IMR-90 (cell line): ENCODE measurements around the gene ORAI3. TPM values are rescaled to one million over a fixed set of nuclear protein-coding genes. Genes with fewer than 3 reads are reported as not detected.

ENCODE experiments used
- ATAC-seq: fragments of 200-7000 bp; cut with Tn5 transposase; 2 replicates; pipeline ENCODE4 v1.9.1; 2020; ENCODE audit warnings: low read depth, mild to moderate bottlenecking, moderate library complexity
- BruUV-seq: library from RNA; stranded (reverse); fragments of 400-500 nt; replicated peaks from 2 replicates; lab custom pipeline; 2021; lab: Mats Ljungman, UMichigan
- CTCF ChIA-PET: fragments of 300-600 bp; formaldehyde crosslinking; extraction: SDS; loops from one replicate; lab custom pipeline; 2021; ENCODE audit warnings: antibody characterized with exemption; lab: Yijun Ruan, JAX
- POLR2A ChIA-PET: fragments of 300-600 bp; sonication (Branson Sonifier 250); formaldehyde crosslinking; loops from one replicate; lab custom pipeline; 2022; ENCODE audit warnings: antibody characterized with exemption; ENCODE audit not compliant: unreplicated experiment; lab: Charles Lee
- DNase-seq: peaks from one replicate; pipeline ENCODE4 v3.0.0; 2013
- H2AFZ ChIP-seq: replicated peaks from 2 replicates; pipeline ENCODE3; 2013; ENCODE audit warnings: low read length, mild to moderate bottlenecking; ENCODE audit not compliant: poor library complexity
- H2AK5ac ChIP-seq: 2 replicates; pipeline ENCODE4 v1.6.1; 2013; ENCODE audit warnings: low read depth, low read length, inconsistent platforms
- H2AK9ac ChIP-seq: replicated peaks from 2 replicates; pipeline ENCODE3; 2013; ENCODE audit warnings: mild to moderate bottlenecking, low read depth, low read length, moderate library complexity; ENCODE audit not compliant: poor library complexity
- H2BK120ac ChIP-seq: 2 replicates; pipeline ENCODE4 v1.6.1; 2013; ENCODE audit warnings: low read depth, low read length, inconsistent platforms
- H2BK15ac ChIP-seq: 3 replicates; pipeline ENCODE4 v1.6.1; 2013; ENCODE audit warnings: low read depth, low read length, inconsistent platforms
- H2BK20ac ChIP-seq: 2 replicates; pipeline ENCODE4 v1.6.1; 2013; ENCODE audit warnings: low read depth, mild to moderate bottlenecking, inconsistent platforms, low read length, moderate library complexity
- H2BK5ac ChIP-seq: 2 replicates; pipeline ENCODE4 v1.6.1; 2013; ENCODE audit warnings: mild to moderate bottlenecking, low read depth, low read length, inconsistent platforms; ENCODE audit not compliant: poor library complexity, severe bottlenecking
- H3K14ac ChIP-seq: replicated peaks from 2 replicates; pipeline ENCODE4 v1.6.1; 2013; ENCODE audit warnings: low read depth, low read length, inconsistent platforms
- H3K18ac ChIP-seq: 2 replicates; pipeline ENCODE4 v1.6.1; 2013; ENCODE audit warnings: low read depth, low read length, control low read depth
- H3K23ac ChIP-seq: 2 replicates; pipeline ENCODE4 v1.6.1; 2013; ENCODE audit warnings: low read depth, low read length, inconsistent platforms
- H3K27ac ChIP-seq: 2 replicates; pipeline ENCODE4 v1.5.1; 2013; ENCODE audit warnings: mild to moderate bottlenecking, control low read depth, low read length; ENCODE audit not compliant: insufficient read depth
- H3K27me3 ChIP-seq: 2 replicates; pipeline ENCODE4 v1.6.1; 2013; ENCODE audit warnings: low read length; ENCODE audit not compliant: control insufficient read depth, insufficient read depth
- H3K36me3 ChIP-seq: 2 replicates; pipeline ENCODE4 v1.6.1; 2013; ENCODE audit warnings: low read length, mixed read lengths; ENCODE audit not compliant: control insufficient read depth, insufficient read depth
- H3K4ac ChIP-seq: 2 replicates; pipeline ENCODE4 v1.6.1; 2013; ENCODE audit warnings: low read depth, low read length, inconsistent platforms
- H3K4me1 ChIP-seq: 2 replicates; pipeline ENCODE4 v1.6.1; 2013; ENCODE audit warnings: low read length, mixed read lengths; ENCODE audit not compliant: control insufficient read depth, insufficient read depth
- H3K4me2 ChIP-seq: 2 replicates; pipeline ENCODE4 v1.6.1; 2013; ENCODE audit warnings: low read depth, mild to moderate bottlenecking, control low read depth, low read length, moderate library complexity
- H3K4me3 ChIP-seq: 2 replicates; pipeline ENCODE4 v1.5.1; 2013; ENCODE audit warnings: low read depth, mild to moderate bottlenecking, control low read depth, low read length, moderate library complexity; ENCODE audit not compliant: insufficient read depth
- H3K56ac ChIP-seq: 2 replicates; pipeline ENCODE4 v1.6.1; 2013; ENCODE audit warnings: low read length, inconsistent platforms; ENCODE audit not compliant: insufficient read depth; ENCODE audit errors: extremely low read depth
- H3K79me1 ChIP-seq, 2 experiments: 2 replicates each; pipeline ENCODE4 v1.6.1; 2013; ENCODE audit warnings: low read length in 2 of 2, inconsistent platforms in 1 of 2, low read depth in 1 of 2
- H3K9ac ChIP-seq: 2 replicates; pipeline ENCODE4 v1.6.1; 2013; ENCODE audit warnings: low read depth, low read length, control low read depth
- H3K9me1 ChIP-seq: 2 replicates; pipeline ENCODE4 v1.6.1; 2013; ENCODE audit warnings: low read length, inconsistent platforms; ENCODE audit not compliant: insufficient read depth
- H3K9me3 ChIP-seq: 2 replicates; pipeline ENCODE4 v1.6.1; 2013; ENCODE audit warnings: low read length; ENCODE audit not compliant: control insufficient read depth, insufficient read depth
- H4K20me1 ChIP-seq: 2 replicates; pipeline ENCODE4 v1.6.1; 2013; ENCODE audit warnings: low read length, inconsistent platforms; ENCODE audit not compliant: insufficient read depth
- H4K5ac ChIP-seq: 2 replicates; pipeline ENCODE4 v1.6.1; 2013; ENCODE audit warnings: mild to moderate bottlenecking, low read depth, low read length, control low read depth
- H4K8ac ChIP-seq, 2 experiments: 2 replicates each; pipeline ENCODE4 v1.6.1; 2013; ENCODE audit warnings: low read depth in 2 of 2, low read length in 2 of 2, control low read depth in 1 of 2, inconsistent platforms in 1 of 2
- H4K91ac ChIP-seq: 2 replicates; pipeline ENCODE4 v1.6.1; 2013; ENCODE audit warnings: low read depth, low read length, inconsistent platforms; ENCODE audit not compliant: insufficient read depth
- BHLHE40 ChIP-seq: fragments of 150-350 bp; IDR thresholded peaks from 2 replicates; pipeline ENCODE4 v1.6.1; 2016; ENCODE audit warnings: mild to moderate bottlenecking, low read depth, low read length
- CEBPB ChIP-seq: IDR thresholded peaks from 2 replicates; pipeline ENCODE4 v1.6.1; 2012; ENCODE audit warnings: low read depth, low read length, improper control_type of control experiment
- CHD1 ChIP-seq: IDR thresholded peaks from 2 replicates; pipeline ENCODE4 v1.6.1; 2012; ENCODE audit warnings: low read depth, low read length, improper control_type of control experiment
- FOS ChIP-seq: fragments of 150-350 bp; IDR thresholded peaks from 2 replicates; pipeline ENCODE4 v1.6.1; 2016; ENCODE audit warnings: low read depth, low read length
- MAZ ChIP-seq: IDR thresholded peaks from 2 replicates; pipeline ENCODE4 v1.6.1; 2012; ENCODE audit warnings: low read depth, mild to moderate bottlenecking, low read length, improper control_type of control experiment, moderate library complexity, borderline replicate concordance
- MXI1 ChIP-seq: IDR thresholded peaks from 2 replicates; pipeline ENCODE4 v1.6.1; 2012; ENCODE audit warnings: low read depth, mild to moderate bottlenecking, low read length, moderate library complexity, borderline replicate concordance
- NFE2L2 ChIP-seq: fragments of 150-350 bp; IDR thresholded peaks from 2 replicates; pipeline ENCODE4 v1.6.1; 2016; ENCODE audit warnings: low read depth, mild to moderate bottlenecking, low read length
- POLR2A ChIP-seq: IDR thresholded peaks from 2 replicates; pipeline ENCODE4 v1.6.1; 2012; ENCODE audit warnings: mild to moderate bottlenecking, low read depth, low read length
- RAD21 ChIP-seq: IDR thresholded peaks from 2 replicates; pipeline ENCODE4 v1.6.1; 2012; ENCODE audit warnings: low read length, improper control_type of control experiment
- RCOR1 ChIP-seq: IDR thresholded peaks from 2 replicates; pipeline ENCODE4 v1.6.1; 2012; ENCODE audit warnings: mild to moderate bottlenecking, low read length, improper control_type of control experiment; ENCODE audit not compliant: insufficient replicate concordance
- RFX5 ChIP-seq: IDR thresholded peaks from 2 replicates; pipeline ENCODE4 v1.8.0; 2012; ENCODE audit warnings: low read depth, mild to moderate bottlenecking, low read length, moderate library complexity
- SMC3 ChIP-seq: fragments of 150-350 bp; IDR thresholded peaks from 2 replicates; pipeline ENCODE4 v1.6.1; 2016; ENCODE audit warnings: low read depth, mild to moderate bottlenecking, antibody characterized with exemption, low read length, moderate library complexity
- WGBS, 2 experiments: methylation state at CpG; one replicate each; pipeline versions ENCODE4 v1.1.5 to v1.1.7; 2013; ENCODE audit warnings: missing lambda C conversion rate in 2 of 2; ENCODE audit not compliant: insufficient read length in 1 of 2; ENCODE audit errors: extremely low coverage in 2 of 2; 5-methylcytosine and 5-hydroxymethylcytosine counted together
- dilution Hi-C: fragments of 300-500 bp; cut with HindIII; formaldehyde crosslinking; loops from one replicate; pipeline ENCODE4 v1.14.3; 2018; ENCODE audit warnings: low sequenced_read_pairs; ENCODE audit not compliant: unreplicated experiment
- in situ Hi-C: fragments of 300-500 bp; cut with MboI; formaldehyde crosslinking; loops from 3 replicates; pipeline ENCODE4 v1.14.3; 2019; ENCODE audit warnings: low sequenced_read_pairs, inconsistent platforms, mixed read lengths
- intact Hi-C: fragments of 100-400 bp; cut with micrococcal nuclease; formaldehyde crosslinking; loops from 2 replicates; pipeline ENCODE4 v1.10.0; 2022
- polyA plus RNA-seq, 3 experiments: library from polyadenylated mRNA; depleted of rRNA; stranded (reverse); fragments of >200 nt; gene quantifications; 2 replicates each; pipeline ENCODE4 v1.2.3, GENCODE V29; 2012; ENCODE audit warnings: low replicate concordance in 1 of 3
- total RNA-seq: library from RNA; depleted of rRNA; stranded (reverse); fragments of >200 nt; gene quantifications from 2 replicates; pipeline ENCODE4 v1.2.3, GENCODE V29; 2012
- TF ChIP-seq, protein P1 (sequence below): fragments of 150-350 bp; IDR thresholded peaks from 2 replicates; pipeline ENCODE4 v1.6.1; 2017; ENCODE audit warnings: mild to moderate bottlenecking, antibody characterized with exemption, low read length, low read depth
- TF ChIP-seq, protein P2 (sequence below): conservative IDR thresholded peaks from 2 replicates; pipeline ENCODE4 v1.5.1; 2012; ENCODE audit warnings: mild to moderate bottlenecking, low read depth, low read length, improper control_type of control experiment

Gene ORAI3
- total and polyA plus RNA-seq, 2 of the 4 experiments (the other 2 are of a cell fraction): 6.8 to 16.9 TPM

- H3K4me3 ChIP-seq: peak overlapping the region; percentile 48
- H4K20me1 ChIP-seq: peaks cover 4% of the 10 kb centered on the region; the same call in 1 of the 2 replicates
- H2BK20ac ChIP-seq: no peak overlapping the region
- peak overlapping the region; percentile 63 for H3K27ac ChIP-seq
- H3K14ac ChIP-seq: peak overlapping the region; percentile 41
- ChIA-PET CTCF (interaction anchor here (0.7 kb wide), 1 partner anchor 944 kb away, joined by 3 read pairs; no protein-coding TSS in a partner anchor), POLR2A (interaction anchor here (0.7 kb wide), 1 partner anchor 14 kb away, joined by 3 read pairs; no protein-coding TSS in a partner anchor)
- H3K27me3 ChIP-seq: no peaks in the 10 kb centered on the region
- no peaks in the 10 kb centered on the region for H3K9me3 ChIP-seq
- intact Hi-C loops: loop anchor here (1.0 to 5.0 kb wide), 5 partner anchors 78 to 225 kb away; partner anchors contain the start of genes CFAP119, PHKG2, RNF40 and SRCAP
- H3K4me1 ChIP-seq: peaks cover 2% of the 10 kb centered on the region; the same call in 1 of the 2 replicates
- peak overlapping the region; percentile 98 for H2AK9ac ChIP-seq
- peak overlapping the region; percentile 73 for H4K91ac ChIP-seq
- no peak overlapping the region; the same call in 1 of the 2 replicates for H3K18ac ChIP-seq
- H3K56ac ChIP-seq: peak overlapping the region; percentile 37; the same call in 1 of the 2 replicates
- H2BK5ac ChIP-seq: peak overlapping the region; percentile 52
- H2BK120ac ChIP-seq: peak overlapping the region; percentile 5; the same call in 1 of the 2 replicates
- peak overlapping the region; percentile 69 for H3K4ac ChIP-seq
- peak overlapping the region; percentile 70 to 94 for H4K8ac ChIP-seq
- peak overlapping the region; percentile 58 for H3K9ac ChIP-seq
- peak overlapping the region; percentile 73 for H3K4me2 ChIP-seq
- ATAC-seq (peak; percentile 22), DNase-seq (peak; percentile 88)
- peak overlapping the region; percentile 35 for H4K5ac ChIP-seq
- in situ Hi-C loops: no loop called here
- H3K79me1 ChIP-seq: peaks cover 4 to 31% of the 10 kb centered on the region in 2 experiments; a peak in 2 of 4 replicates
- H2BK15ac ChIP-seq: peak overlapping the region; percentile 17; the same call in 1 of the 3 replicates
- peaks cover 4% of the 10 kb centered on the region; the same call in 1 of the 2 replicates for H3K36me3 ChIP-seq
- no TSS peak for BruUV-seq
- H3K9me1 ChIP-seq: no peaks in the 10 kb centered on the region
- dilution Hi-C loops: no loop called here
- peak overlapping the region; percentile 30; the same call in 1 of the 2 replicates for H2AK5ac ChIP-seq
- 1% methylated on average over 14 of the region's 37 CpGs; no CpG with 5 or more reads in 1 of the 2 experiments for WGBS, 2 experiments
- peak overlapping the region; percentile 64; the same call in 1 of the 2 replicates for H3K23ac ChIP-seq
- H2AFZ ChIP-seq: peak overlapping the region; percentile 99
- TF ChIP-seq BHLHE40 (no peak), CEBPB (no peak), RAD21 (peak; percentile 84), NFE2L2 (no peak), POLR2A (no peak), MXI1 (no peak), FOS (no peak), RCOR1 (peak; percentile 36), MAZ (peak; percentile 88; the same call in 1 of the 2 replicates), RFX5 (no peak), CHD1 (no peak), SMC3 (peak; percentile 87)
- TF ChIP-seq, protein P1, sequence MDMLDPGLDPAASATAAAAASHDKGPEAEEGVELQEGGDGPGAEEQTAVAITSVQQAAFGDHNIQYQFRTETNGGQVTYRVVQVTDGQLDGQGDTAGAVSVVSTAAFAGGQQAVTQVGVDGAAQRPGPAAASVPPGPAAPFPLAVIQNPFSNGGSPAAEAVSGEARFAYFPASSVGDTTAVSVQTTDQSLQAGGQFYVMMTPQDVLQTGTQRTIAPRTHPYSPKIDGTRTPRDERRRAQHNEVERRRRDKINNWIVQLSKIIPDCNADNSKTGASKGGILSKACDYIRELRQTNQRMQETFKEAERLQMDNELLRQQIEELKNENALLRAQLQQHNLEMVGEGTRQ: no peak
- TF ChIP-seq, protein P2, sequence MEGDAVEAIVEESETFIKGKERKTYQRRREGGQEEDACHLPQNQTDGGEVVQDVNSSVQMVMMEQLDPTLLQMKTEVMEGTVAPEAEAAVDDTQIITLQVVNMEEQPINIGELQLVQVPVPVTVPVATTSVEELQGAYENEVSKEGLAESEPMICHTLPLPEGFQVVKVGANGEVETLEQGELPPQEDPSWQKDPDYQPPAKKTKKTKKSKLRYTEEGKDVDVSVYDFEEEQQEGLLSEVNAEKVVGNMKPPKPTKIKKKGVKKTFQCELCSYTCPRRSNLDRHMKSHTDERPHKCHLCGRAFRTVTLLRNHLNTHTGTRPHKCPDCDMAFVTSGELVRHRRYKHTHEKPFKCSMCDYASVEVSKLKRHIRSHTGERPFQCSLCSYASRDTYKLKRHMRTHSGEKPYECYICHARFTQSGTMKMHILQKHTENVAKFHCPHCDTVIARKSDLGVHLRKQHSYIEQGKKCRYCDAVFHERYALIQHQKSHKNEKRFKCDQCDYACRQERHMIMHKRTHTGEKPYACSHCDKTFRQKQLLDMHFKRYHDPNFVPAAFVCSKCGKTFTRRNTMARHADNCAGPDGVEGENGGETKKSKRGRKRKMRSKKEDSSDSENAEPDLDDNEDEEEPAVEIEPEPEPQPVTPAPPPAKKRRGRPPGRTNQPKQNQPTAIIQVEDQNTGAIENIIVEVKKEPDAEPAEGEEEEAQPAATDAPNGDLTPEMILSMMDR: peak; percentile 89
Observed at GRCh38 chr16:30921748-30922419, 27.0 kb upstream of the ORAI3 start.
